Activated naive CD8-positive, alpha-beta T cell treated with anti-CD3 and anti-CD28 coated beads for 36 hours (primary cell): Measurements from ENCODE around the gene TRIM8. TPM values are rescaled to one million over a fixed set of nuclear protein-coding genes. Genes with fewer than 3 reads are reported as not detected.
"Not testable (repeated sequence)": the region's sequence is repeated elsewhere in the genome, so short reads cannot be mapped to it uniquely, and the experiment has no call there.

Source experiments
- DNase-seq: peaks from one replicate; pipeline ENCODE4 v3.0.0; 2021
- H3K27ac Mint-ChIP-seq: one replicate; pipeline ENCODE4 v1.8.0; 2022; ENCODE audit warnings: mild to moderate bottlenecking, moderate library complexity, mixed read lengths
- H3K27me3 Mint-ChIP-seq: one replicate; pipeline ENCODE4 v1.8.0; 2022; ENCODE audit warnings: mild to moderate bottlenecking, mixed read lengths
- H3K36me3 Mint-ChIP-seq: one replicate; pipeline ENCODE4 v1.8.0; 2021; ENCODE audit warnings: mild to moderate bottlenecking, mixed read lengths
- H3K4me1 Mint-ChIP-seq: one replicate; pipeline ENCODE4 v1.8.0; 2021; ENCODE audit warnings: mixed read lengths
- H3K4me3 Mint-ChIP-seq: one replicate; pipeline ENCODE4 v1.8.0; 2022; ENCODE audit warnings: mild to moderate bottlenecking, moderate library complexity, mixed read lengths
- H3K9me3 Mint-ChIP-seq: one replicate; pipeline ENCODE4 v1.8.0; 2022; ENCODE audit warnings: mixed read lengths
- total RNA-seq, 2 experiments: library from RNA; stranded (reverse); gene quantifications; one replicate each; pipeline ENCODE4 v1.2.3, GENCODE V29; 2021

Gene TRIM8
- total RNA-seq, 2 experiments from 2014 or later: 40.4 to 41.8 TPM

DNA sequence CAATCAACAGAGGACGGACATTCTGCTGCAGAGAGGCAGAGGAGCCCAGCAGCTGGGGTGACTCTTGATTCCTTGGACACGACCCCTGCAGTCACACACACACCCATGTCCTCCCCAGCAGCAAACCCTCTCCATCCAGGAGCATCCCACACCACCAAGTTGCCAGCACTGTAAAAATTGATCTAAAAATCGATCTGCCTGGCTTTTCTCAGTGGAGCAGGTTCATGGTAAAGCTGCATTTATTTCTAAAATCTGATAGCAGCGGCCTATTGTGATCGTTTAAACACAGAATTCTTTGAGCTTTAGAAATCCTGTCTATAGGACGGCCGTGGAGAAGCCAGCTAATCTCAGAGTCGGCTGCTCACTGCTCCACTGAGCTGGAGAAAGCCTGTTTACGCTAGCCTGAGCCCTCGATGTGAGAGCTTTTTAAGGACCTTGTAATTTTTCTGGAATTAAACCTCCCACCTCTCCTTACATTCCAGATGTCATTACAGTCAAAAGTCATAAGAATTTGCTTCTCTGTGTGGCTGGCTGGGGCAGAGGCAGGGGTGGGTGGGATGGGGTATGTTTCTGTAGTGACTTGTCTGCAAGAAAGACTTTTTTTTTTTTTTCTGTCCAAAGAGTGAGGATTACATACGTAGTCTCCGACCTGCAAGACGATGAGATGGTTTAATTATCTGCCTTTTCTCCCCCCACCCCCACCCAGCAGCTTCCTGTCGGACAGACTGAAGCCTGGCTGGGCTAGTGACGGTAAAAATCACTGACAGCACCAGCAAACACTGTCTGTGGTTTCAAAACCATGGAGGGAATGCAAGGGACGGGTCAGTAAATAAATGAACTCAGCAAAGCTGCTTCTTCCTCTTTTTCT is 31.6 kb downstream of the TRIM8 start:
- DNase-seq: no peak
- Mint-ChIP-seq H3K27ac (no peak overlapping the region), H3K4me3 (no peak overlapping the region), H3K36me3 (no peaks in the 10 kb centered on the region), H3K27me3 (no peaks in the 10 kb centered on the region), H3K4me1 (peaks cover 39% of the 10 kb centered on the region), H3K9me3 (no peaks in the 10 kb centered on the region)

DNA sequence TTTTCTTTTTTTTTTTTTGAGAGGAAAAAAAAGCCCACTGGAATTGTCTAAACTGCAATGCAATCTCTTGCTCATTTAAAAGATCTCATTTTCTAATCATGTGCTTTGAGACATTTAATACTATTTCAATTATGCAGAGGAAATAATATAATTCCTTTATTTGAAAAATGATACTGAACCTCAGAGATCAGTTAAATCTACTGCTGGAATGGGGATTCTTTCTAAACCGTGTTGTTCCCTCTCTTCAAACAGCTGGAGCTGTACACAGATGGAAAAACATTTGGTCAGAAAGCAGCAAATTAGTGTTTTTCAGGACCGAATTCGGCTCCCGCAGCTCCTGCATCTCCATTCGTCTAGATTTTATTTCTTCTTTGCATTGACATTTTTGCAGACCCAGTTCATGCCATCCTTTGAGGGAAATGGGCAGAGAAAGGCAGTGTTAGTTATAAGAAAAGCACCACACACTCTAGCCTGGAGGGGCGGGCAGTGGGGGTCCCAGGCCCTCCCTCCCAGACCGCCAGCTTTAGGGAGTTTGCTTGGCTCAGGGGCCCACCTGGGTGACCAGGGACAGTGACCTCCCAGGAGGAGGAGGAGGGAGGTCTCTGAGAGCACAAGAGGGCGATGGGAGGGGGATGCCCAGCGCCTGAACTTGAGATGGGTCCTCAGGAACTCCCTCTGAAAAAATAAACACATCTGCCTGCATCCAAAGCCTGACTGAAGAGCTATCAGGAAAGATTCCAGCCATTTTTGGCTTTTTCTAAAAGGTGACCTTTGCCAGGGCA is 32.4 kb downstream of the TRIM8 start:
- no peak overlapping the region for H3K27ac Mint-ChIP-seq
- H3K4me1 Mint-ChIP-seq: peaks cover 44% of the 10 kb centered on the region
- no peaks in the 10 kb centered on the region for H3K9me3 Mint-ChIP-seq
- peaks cover 4% of the 10 kb centered on the region for H3K36me3 Mint-ChIP-seq
- no peaks in the 10 kb centered on the region for H3K27me3 Mint-ChIP-seq
- no peak for DNase-seq
- no peak overlapping the region for H3K4me3 Mint-ChIP-seq

DNA sequence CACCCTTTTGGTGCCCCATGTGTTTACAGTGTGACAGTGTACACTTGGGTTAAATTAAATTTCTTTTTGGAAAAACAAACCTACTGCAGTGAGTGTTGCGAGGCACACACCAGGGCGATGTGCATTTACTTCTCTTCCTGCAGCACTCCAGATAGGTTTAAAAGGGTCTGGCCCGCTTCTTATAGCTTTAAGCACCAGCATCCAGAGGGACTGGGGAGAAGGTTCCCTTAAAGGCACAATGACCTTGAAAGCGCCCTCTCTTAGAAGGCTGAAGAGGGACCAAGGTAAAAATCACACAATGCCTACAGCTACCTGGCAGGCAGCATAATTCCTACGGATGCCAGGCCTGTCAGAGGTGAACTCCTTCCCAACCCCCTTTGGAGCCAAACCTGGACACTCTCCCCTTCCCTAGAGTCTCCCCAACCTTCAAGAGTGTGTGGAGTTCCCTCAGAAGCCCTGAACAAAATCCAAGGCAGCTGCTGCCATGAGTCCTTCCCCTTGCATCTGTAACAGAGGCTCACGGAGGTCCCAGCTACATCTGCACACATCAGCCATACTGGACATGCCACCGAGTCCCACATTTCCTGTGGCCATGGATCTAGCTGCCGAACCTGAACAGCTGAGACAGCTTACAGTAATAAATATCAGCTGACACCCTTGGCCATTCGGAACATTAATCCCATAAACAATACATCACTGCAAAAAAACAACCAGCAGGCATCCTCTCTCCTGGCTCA is 33.2 kb downstream of the TRIM8 start:
- peaks cover 51% of the 10 kb centered on the region for H3K4me1 Mint-ChIP-seq
- no peaks in the 10 kb centered on the region for H3K27me3 Mint-ChIP-seq
- no peak overlapping the region for H3K4me3 Mint-ChIP-seq
- H3K27ac Mint-ChIP-seq: no peak overlapping the region
- H3K36me3 Mint-ChIP-seq: peaks cover 10% of the 10 kb centered on the region
- no peak for DNase-seq
- no peaks in the 10 kb centered on the region for H3K9me3 Mint-ChIP-seq

- H3K27me3 Mint-ChIP-seq: no peaks in the 10 kb centered on the region
- peaks cover 10% of the 10 kb centered on the region for H3K36me3 Mint-ChIP-seq
- DNase-seq: no peak
- no peaks in the 10 kb centered on the region for H3K9me3 Mint-ChIP-seq
- peaks cover 50% of the 10 kb centered on the region for H3K4me1 Mint-ChIP-seq
- H3K27ac Mint-ChIP-seq: no peak overlapping the region
- H3K4me3 Mint-ChIP-seq: no peak overlapping the region
Observed at GRCh38 chr10:102678068-102678400, 33.8 kb downstream of the TRIM8 start.

GRCh38 chr10:102678842-102679289 is 34.6 kb downstream of the TRIM8 start:
- H3K36me3 Mint-ChIP-seq: peaks cover 12% of the 10 kb centered on the region
- no peaks in the 10 kb centered on the region for H3K27me3 Mint-ChIP-seq
- no peak overlapping the region for H3K4me3 Mint-ChIP-seq
- no peaks in the 10 kb centered on the region for H3K9me3 Mint-ChIP-seq
- H3K4me1 Mint-ChIP-seq: peaks cover 44% of the 10 kb centered on the region
- no peak for DNase-seq
- H3K27ac Mint-ChIP-seq: no peak overlapping the region

- peaks cover 37% of the 10 kb centered on the region for H3K4me1 Mint-ChIP-seq
- no peak for DNase-seq
- no peaks in the 10 kb centered on the region for H3K27me3 Mint-ChIP-seq
- no peak overlapping the region for H3K27ac Mint-ChIP-seq
- H3K9me3 Mint-ChIP-seq: no peaks in the 10 kb centered on the region
- peaks cover 14% of the 10 kb centered on the region for H3K36me3 Mint-ChIP-seq
- H3K4me3 Mint-ChIP-seq: no peak overlapping the region
Observed at GRCh38 chr10:102679596-102679995, 35.3 kb downstream of the TRIM8 start.

- no peak for DNase-seq
- Mint-ChIP-seq H3K27me3 (no peaks in the 10 kb centered on the region), H3K9me3 (no peaks in the 10 kb centered on the region), H3K4me3 (no peak overlapping the region), H3K36me3 (peaks cover 16% of the 10 kb centered on the region), H3K27ac (peak overlapping the region; percentile 34), H3K4me1 (peaks cover 17% of the 10 kb centered on the region)
Observed at GRCh38 chr10:102681696-102682095, 37.4 kb downstream of the TRIM8 start.

GRCh38 chr10:102682416-102682815 is 38.1 kb downstream of the TRIM8 start:
- no peak overlapping the region for H3K4me3 Mint-ChIP-seq
- no peaks in the 10 kb centered on the region for H3K9me3 Mint-ChIP-seq
- no peaks in the 10 kb centered on the region for H3K27me3 Mint-ChIP-seq
- no peak overlapping the region for H3K27ac Mint-ChIP-seq
- no peak for DNase-seq
- H3K36me3 Mint-ChIP-seq: peaks cover 16% of the 10 kb centered on the region
- peaks cover 16% of the 10 kb centered on the region for H3K4me1 Mint-ChIP-seq

- DNase-seq: no peak
- H3K27ac Mint-ChIP-seq: no peak overlapping the region
- H3K36me3 Mint-ChIP-seq: peaks cover 16% of the 10 kb centered on the region
- no peak overlapping the region for H3K4me3 Mint-ChIP-seq
- H3K27me3 Mint-ChIP-seq: no peaks in the 10 kb centered on the region
- H3K9me3 Mint-ChIP-seq: no peaks in the 10 kb centered on the region
- H3K4me1 Mint-ChIP-seq: peaks cover 16% of the 10 kb centered on the region
Observed at GRCh38 chr10:102682981-102683380, 38.7 kb downstream of the TRIM8 start.

DNA sequence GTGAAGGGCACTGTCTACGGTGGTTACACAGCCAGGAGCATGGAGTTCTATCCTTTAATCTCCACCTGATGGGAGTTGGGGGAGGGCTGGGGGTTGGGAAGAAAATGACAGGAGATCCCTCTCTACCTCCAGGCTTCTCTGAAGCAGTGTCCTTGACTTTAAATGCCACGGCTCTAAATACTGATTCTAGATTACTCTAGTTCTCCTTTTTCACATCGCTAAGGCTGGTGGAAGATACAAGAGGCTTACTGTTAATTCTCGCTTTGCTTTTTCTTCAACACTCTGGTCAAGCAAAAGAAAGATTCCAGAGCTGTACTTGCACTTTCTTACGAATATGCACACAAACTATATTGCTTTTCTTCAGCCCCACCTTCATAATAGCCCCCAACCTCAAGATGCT is 39.5 kb downstream of the TRIM8 start:
- H3K36me3 Mint-ChIP-seq: peaks cover 16% of the 10 kb centered on the region
- peaks cover 13% of the 10 kb centered on the region for H3K4me1 Mint-ChIP-seq
- H3K27ac Mint-ChIP-seq: no peak overlapping the region
- no peaks in the 10 kb centered on the region for H3K27me3 Mint-ChIP-seq
- DNase-seq: no peak
- H3K9me3 Mint-ChIP-seq: no peaks in the 10 kb centered on the region
- no peak overlapping the region for H3K4me3 Mint-ChIP-seq

- peaks cover 5% of the 10 kb centered on the region for H3K36me3 Mint-ChIP-seq
- no peaks in the 10 kb centered on the region for H3K27me3 Mint-ChIP-seq
- no peak for DNase-seq
- H3K27ac Mint-ChIP-seq: no peak overlapping the region
- H3K9me3 Mint-ChIP-seq: no peaks in the 10 kb centered on the region
- H3K4me3 Mint-ChIP-seq: no peak overlapping the region
- no peaks in the 10 kb centered on the region for H3K4me1 Mint-ChIP-seq
Observed at GRCh38 chr10:102691285-102692066, 47.2 kb downstream of the TRIM8 start.

DNA sequence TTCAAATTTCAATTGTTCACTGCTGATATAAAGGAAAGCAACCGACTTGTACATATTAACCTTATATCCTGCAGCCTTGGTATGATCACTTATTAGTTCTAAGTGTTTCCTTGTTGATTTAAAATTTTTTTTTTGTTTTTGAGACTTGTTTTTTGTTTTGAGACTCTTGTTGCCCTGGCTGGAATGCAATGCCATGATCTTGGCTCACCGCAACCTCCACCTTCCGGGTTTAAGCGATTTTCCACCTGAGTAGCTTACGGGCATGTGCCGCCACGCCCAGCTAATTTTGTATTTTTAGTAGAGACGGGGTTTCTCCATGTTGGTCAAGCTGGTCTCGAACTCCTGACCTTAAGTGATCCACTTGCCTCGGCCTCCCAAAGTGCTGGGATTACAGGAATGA is 51.1 kb downstream of the TRIM8 start:
- not testable (repeated sequence) for DNase-seq, H3K27ac Mint-ChIP-seq, H3K4me1 Mint-ChIP-seq, H3K9me3 Mint-ChIP-seq, H3K27me3 Mint-ChIP-seq, H3K4me3 Mint-ChIP-seq
- H3K36me3 Mint-ChIP-seq: peaks cover 12% of the 10 kb centered on the region

DNA sequence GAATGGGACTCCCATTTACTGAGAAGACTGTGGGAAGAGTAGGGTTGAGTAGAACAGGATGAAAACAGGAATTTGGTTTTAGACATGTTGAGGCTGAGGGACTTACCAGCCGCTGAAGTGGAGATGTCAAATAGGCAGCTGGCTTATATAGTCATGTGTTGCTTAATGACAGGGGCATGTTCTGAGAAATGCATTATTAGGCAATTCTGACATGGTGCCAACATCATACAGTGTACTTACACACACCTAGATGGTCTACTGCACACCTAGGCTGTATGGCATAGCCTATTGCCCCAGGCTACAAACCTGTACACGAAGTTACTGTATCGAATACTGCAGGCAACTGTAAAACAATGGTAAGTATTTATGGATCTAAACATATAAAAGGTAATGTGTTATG is 52.5 kb downstream of the TRIM8 start:
- H3K27me3 Mint-ChIP-seq: no peaks in the 10 kb centered on the region
- H3K27ac Mint-ChIP-seq: no peak overlapping the region
- H3K9me3 Mint-ChIP-seq: no peaks in the 10 kb centered on the region
- H3K4me1 Mint-ChIP-seq: peaks cover 4% of the 10 kb centered on the region
- no peak overlapping the region for H3K4me3 Mint-ChIP-seq
- peaks cover 12% of the 10 kb centered on the region for H3K36me3 Mint-ChIP-seq
- no peak for DNase-seq

DNA sequence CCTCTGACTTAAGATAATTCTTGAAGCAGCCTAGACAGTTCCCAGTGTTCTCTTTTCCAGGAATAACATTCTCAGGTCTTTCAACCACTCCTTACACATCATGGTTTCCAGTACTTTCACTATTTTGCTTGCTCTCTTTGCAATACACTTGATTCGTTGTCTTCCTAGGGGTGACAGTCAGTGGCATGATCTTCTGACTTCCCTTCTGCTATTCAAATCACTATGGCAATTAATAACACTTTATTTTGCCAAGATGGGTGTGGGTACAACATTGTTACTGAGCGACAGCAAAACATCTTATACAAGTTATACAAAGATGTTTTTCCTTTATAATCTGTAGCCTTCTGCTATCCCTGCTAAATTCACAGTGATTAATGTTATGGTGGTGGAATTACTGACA is 54.6 kb downstream of the TRIM8 start:
- H3K4me1 Mint-ChIP-seq: peaks cover 10% of the 10 kb centered on the region
- no peak overlapping the region for H3K27ac Mint-ChIP-seq
- H3K36me3 Mint-ChIP-seq: peaks cover 12% of the 10 kb centered on the region
- H3K4me3 Mint-ChIP-seq: no peak overlapping the region
- no peak for DNase-seq
- H3K27me3 Mint-ChIP-seq: no peaks in the 10 kb centered on the region
- no peaks in the 10 kb centered on the region for H3K9me3 Mint-ChIP-seq
